K562 (cell line): ENCODE measurements around the gene ARID3C. TPM values are rescaled to one million over a fixed set of nuclear protein-coding genes. Genes with fewer than 3 reads are reported as not detected.

Source experiments
- CTBP1 ChIP-seq: fragments of 450-650 bp; IDR thresholded peaks from 2 replicates; pipeline ENCODE4 v1.6.1; 2016; ENCODE audit warnings: borderline replicate concordance
- DPF2 ChIP-seq: fragments of 450-650 bp; IDR thresholded peaks from 2 replicates; pipeline ENCODE4 v1.6.1; 2016
- HDAC1 ChIP-seq, 2 experiments: fragments of 450-650 bp; IDR thresholded peaks; 2 replicates each; pipeline ENCODE4 v1.6.1; 2016 to 2017; ENCODE audit warnings: inconsistent platforms in 1 of 2, mild to moderate bottlenecking in 1 of 2, moderate library complexity in 1 of 2
- MAZ ChIP-seq, 2 experiments: fragments of 450-650 bp in 1 of 2; sonication (generic) in 1 of 2; formaldehyde crosslinking; IDR thresholded peaks in 1 of 2; conservative IDR thresholded peaks in 1 of 2; 2 replicates each; pipeline versions ENCODE4 v1.4.0 to v1.5.0; 2020; ENCODE audit warnings: mild to moderate bottlenecking in 1 of 2, missing genetic modification reagents in 1 of 2
- PRDM10 ChIP-seq: fragments of 450-650 bp; IDR thresholded peaks from 2 replicates; pipeline ENCODE4 v1.6.1; 2018; ENCODE audit not compliant: partially characterized antibody
- ZNF23 ChIP-seq: fragments of 250-450 bp; sonication (Bioruptor Pico); IDR thresholded peaks from 2 replicates; pipeline ENCODE4 v1.4.0; 2020; ENCODE audit warnings: mild to moderate bottlenecking
- ZNF584 ChIP-seq: fragments of 200-800 bp; sonication (Bioruptor generic); IDR thresholded peaks from 2 replicates; pipeline ENCODE4 v1.6.1; 2016; ENCODE audit warnings: low read depth, mild to moderate bottlenecking, missing genetic modification characterization, missing compliant biosample characterization
- ZNF717 ChIP-seq: fragments of 250-450 bp; sonication (Bioruptor Pico); IDR thresholded peaks from 2 replicates; pipeline ENCODE4 v1.5.0; 2021
- polyA plus RNA-seq, 8 experiments: library from polyadenylated mRNA; depleted of rRNA in 4 of 8; stranded (reverse) in 5 of 8; unstranded in 3 of 8; fragments of >200 nt; fragmentation: Nextera tagmentation in 2 of 8; fragmentation: Illumina TruSeq in 1 of 8; extraction: Ambion mirVana in 2 of 8; extraction: Trizol in 1 of 8; gene quantifications; 2 replicates each; pipeline versions ENCODE4 v1.2.1 to v1.2.3, GENCODE V29; 2011 to 2014; ENCODE audit warnings: inconsistent platforms in 1 of 8, missing spikeins in 1 of 8
- total RNA-seq, 7 experiments: library from RNA; depleted of rRNA in 6 of 7; stranded (reverse); fragments of >200 nt in 6 of 7; fragmentation: Illumina TruSeq in 2 of 7; extraction: Trizol in 2 of 7; gene quantifications; 2 replicates each; pipeline versions ENCODE4 v1.2.1 to v1.2.3, GENCODE V29; 2011 to 2021; ENCODE audit warnings: low replicate concordance in 1 of 7

ARID3C gene
- total and polyA plus RNA-seq, 9 of the 15 experiments (the other 6 are each of a cell fraction or from before 2014, with no cell fraction given), result not detected

GRCh38 chr9:34606190-34606589 is 22.7 kb downstream of the ARID3C start (continued):
- TF ChIP-seq CTBP1, result peak; percentile 71; the same call in 1 of the 2 replicates
- no peak for TF ChIP-seq ZNF717 (CRISPR knock-in tag)
- TF ChIP-seq PRDM10, result no peak
- TF ChIP-seq ZNF23 (CRISPR knock-in tag), result no peak
- TF ChIP-seq HDAC1 (IDR thresholded peaks at IDR 0.05), result peak in 1 of 2 experiments; percentile 24; a peak in 1 of 4 replicates
- TF ChIP-seq ZNF584, result no peak
- no peak for TF ChIP-seq MAZ (CRISPR knock-in tag; conservative IDR thresholded peaks at IDR 0.05 in 1 of 2, IDR thresholded peaks at IDR 0.05 in 1 of 2)
- peak; percentile 37; the same call in 1 of the 2 replicates for TF ChIP-seq DPF2
